ENCODE measurements around the gene COX7A2. TPM values are rescaled to one million over a fixed set of nuclear protein-coding genes. Genes with fewer than 3 reads are reported as not detected.

The COX7A2 gene
- total and polyA plus RNA-seq, 2 of the 4 experiments (the other 2 are of a cell fraction): 174 to 776 TPM

- Histone ChIP-seq H2BK20ac (ENCODE audit: low read depth, low read length) (peak overlapping the region; percentile 62; the same call in 1 of the 2 replicates), H3K4me2 (ENCODE audit: low read depth, low read length) (peak overlapping the region; percentile 78), H3K4me1 (ENCODE audit: control insufficient read depth, insufficient read depth, low read length) (peaks cover 17% of the 10 kb centered on the region), H3K27ac (ENCODE audit: insufficient read depth, low read length) (peak overlapping the region; percentile 60), H3K27me3 (ENCODE audit: control insufficient read depth, insufficient read depth, low read length) (no peaks in the 10 kb centered on the region), H4K91ac (ENCODE audit: insufficient read depth, low read depth, low read length) (peak overlapping the region; percentile 4; the same call in 1 of the 2 replicates), H4K8ac (ENCODE audit: low read depth in 2 of 2, low read length in 2 of 2) (peak overlapping the region; percentile 50 to 51; a peak in 3 of 4 replicates), H3K9me1 (ENCODE audit: insufficient read depth, low read length) (peaks cover 7% of the 10 kb centered on the region; the same call in 1 of the 2 replicates), H2AK5ac (ENCODE audit: low read depth, low read length) (peak overlapping the region; percentile 80), H2AK9ac (replicated peaks; ENCODE audit: low read depth, low read length, poor library complexity) (no peak overlapping the region), H4K5ac (ENCODE audit: low read depth, low read length) (peak overlapping the region; percentile 47; the same call in 1 of the 2 replicates), H3K23ac (ENCODE audit: low read depth, low read length) (peak overlapping the region; percentile 89), H3K9ac (ENCODE audit: low read depth, low read length) (peak overlapping the region; percentile 34; the same call in 1 of the 2 replicates), H3K79me1 (ENCODE audit: low read depth in 1 of 2, low read length in 2 of 2) (peaks cover 15 to 36% of the 10 kb centered on the region in 2 experiments), H2AFZ (replicated peaks; ENCODE audit: low read length, poor library complexity) (no peak overlapping the region), H3K18ac (ENCODE audit: low read depth, low read length) (peak overlapping the region; percentile 71; the same call in 1 of the 2 replicates), H2BK5ac (ENCODE audit: low read depth, low read length, poor library complexity, severe bottlenecking) (peak overlapping the region; percentile 91), H3K36me3 (ENCODE audit: control insufficient read depth, insufficient read depth, low read length) (peaks cover 1% of the 10 kb centered on the region), H3K4ac (ENCODE audit: low read depth, low read length) (peak overlapping the region; percentile 8; the same call in 1 of the 2 replicates), H3K4me3 (ENCODE audit: insufficient read depth, low read depth, low read length) (no peak overlapping the region), H3K14ac (replicated peaks; ENCODE audit: low read depth, low read length) (peak overlapping the region; percentile 30), H2BK15ac (ENCODE audit: low read depth, low read length) (peak overlapping the region; percentile 72; the same call in 2 of the 3 replicates), H3K9me3 (ENCODE audit: control insufficient read depth, insufficient read depth, low read length) (no peaks in the 10 kb centered on the region), H2BK120ac (ENCODE audit: low read depth, low read length) (peak overlapping the region; percentile 38; the same call in 1 of the 2 replicates), H4K20me1 (ENCODE audit: insufficient read depth, low read length) (peaks cover 24% of the 10 kb centered on the region; the same call in 1 of the 2 replicates), H3K56ac (ENCODE audit: extremely low read depth, insufficient read depth, low read length) (no peak overlapping the region)
- ChIA-PET CTCF (interaction anchor here (0.6 kb wide), 1 partner anchor 335 kb away, joined by 3 read pairs; no protein-coding TSS in a partner anchor), POLR2A (ENCODE audit: unreplicated experiment) (no interaction called here)
- ATAC-seq (ENCODE audit: low read depth): no peak
- TF ChIP-seq CEBPB (IDR thresholded peaks at IDR 0.05; ENCODE audit: low read depth, low read length) (peak; percentile 40; the same call in 1 of the 2 replicates), RAD21 (IDR thresholded peaks at IDR 0.05; ENCODE audit: low read length) (no peak)
- DNase-seq: no peak
- in situ Hi-C loops (cut with MboI; ENCODE audit: low sequenced_read_pairs) (no loop called here), dilution Hi-C loops (cut with HindIII; ENCODE audit: low sequenced_read_pairs, unreplicated experiment) (no loop called here), intact Hi-C loops (cut with micrococcal nuclease) (no loop called here)
- WGBS, 2 experiments (ENCODE audit: extremely low coverage in 2 of 2, insufficient read length in 1 of 2): 57% methylated on average over 1 of the region's 4 CpGs; no CpG with 5 or more reads in 1 of the 2 experiments
- BruUV-seq (replicated peaks): no TSS peak
Measured at GRCh38 chr6:75278474-75279077, 35.0 kb upstream of the COX7A2 start.
